GM06990 (cell line): ENCODE measurements around the gene PKN2.
"Not testable (repeated sequence)": the region's sequence is repeated elsewhere in the genome, so short reads cannot be mapped to it uniquely, and the experiment has no call there.

ENCODE experiments used
- DNase-seq: peaks from one replicate; pipeline ENCODE4 v3.0.0-alpha.2; 2011; ENCODE audit not compliant: insufficient read length; ENCODE audit errors: extremely low read depth
- H3K27me3 ChIP-seq: replicated peaks from 2 replicates; pipeline ENCODE4 v1.6.0; 2011; ENCODE audit warnings: low read length; ENCODE audit not compliant: control insufficient read depth, insufficient read depth
- H3K36me3 ChIP-seq: 2 replicates; pipeline ENCODE4 v1.5.1; 2011; ENCODE audit warnings: low read length; ENCODE audit not compliant: control insufficient read depth, insufficient read depth
- H3K4me3 ChIP-seq: replicated peaks from 2 replicates; pipeline ENCODE4 v1.5.1; 2011; ENCODE audit warnings: low read depth, mild to moderate bottlenecking, control low read depth, low read length
- CTCF ChIP-seq: IDR thresholded peaks from 2 replicates; pipeline ENCODE4 v1.5.1; 2011; ENCODE audit warnings: low read length, control low read depth, mild to moderate bottlenecking, inconsistent platforms; ENCODE audit not compliant: insufficient read depth, poor library complexity, severe bottlenecking

PKN2 gene

GRCh38 chr1:88697503-88697902 lies 13.4 kb downstream of the PKN2 start:
- no peaks in the 10 kb centered on the region for H3K27me3 ChIP-seq
- no peak overlapping the region for H3K4me3 ChIP-seq
- TF ChIP-seq CTCF = no peak
- DNase-seq = no peak
- peaks cover 2% of the 10 kb centered on the region for H3K36me3 ChIP-seq

- TF ChIP-seq CTCF = no peak
- no peak for DNase-seq
- H3K27me3 ChIP-seq = no peaks in the 10 kb centered on the region
- H3K4me3 ChIP-seq = no peak overlapping the region
- H3K36me3 ChIP-seq = peaks cover 2% of the 10 kb centered on the region
These were observed 14.1 kb downstream of the PKN2 start for GRCh38 chr1:88698140-88698539.

DNA sequence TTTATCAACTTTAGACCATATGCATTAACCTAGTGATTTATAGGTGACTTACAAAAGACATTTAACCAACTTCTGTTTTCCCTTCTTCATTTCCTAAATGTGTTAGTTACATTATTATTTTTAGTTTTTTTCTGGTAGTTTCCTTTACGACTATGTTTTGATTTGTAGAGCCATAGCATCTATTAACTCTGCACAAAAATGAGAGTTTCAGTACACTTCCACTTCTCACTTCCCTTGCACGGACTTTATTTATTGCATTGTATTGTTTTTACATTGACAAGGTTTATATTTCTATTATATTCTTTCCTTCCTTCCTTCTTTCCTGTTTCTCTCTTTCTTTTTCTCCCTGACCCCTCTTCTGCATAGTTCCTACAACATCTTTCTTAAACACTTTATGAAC lies 14.7 kb downstream of the PKN2 start:
- Histone ChIP-seq H3K4me3 (no peak overlapping the region), H3K36me3 (no peaks in the 10 kb centered on the region; the same call in 1 of the 2 replicates), H3K27me3 (no peaks in the 10 kb centered on the region)
- no peak for TF ChIP-seq CTCF
- DNase-seq = no peak

GRCh38 chr1:88700425-88701013 lies 16.4 kb downstream of the PKN2 start:
- no peak for DNase-seq
- Histone ChIP-seq H3K36me3 (no peaks in the 10 kb centered on the region), H3K27me3 (no peaks in the 10 kb centered on the region), H3K4me3 (no peak overlapping the region)
- no peak for TF ChIP-seq CTCF

DNA sequence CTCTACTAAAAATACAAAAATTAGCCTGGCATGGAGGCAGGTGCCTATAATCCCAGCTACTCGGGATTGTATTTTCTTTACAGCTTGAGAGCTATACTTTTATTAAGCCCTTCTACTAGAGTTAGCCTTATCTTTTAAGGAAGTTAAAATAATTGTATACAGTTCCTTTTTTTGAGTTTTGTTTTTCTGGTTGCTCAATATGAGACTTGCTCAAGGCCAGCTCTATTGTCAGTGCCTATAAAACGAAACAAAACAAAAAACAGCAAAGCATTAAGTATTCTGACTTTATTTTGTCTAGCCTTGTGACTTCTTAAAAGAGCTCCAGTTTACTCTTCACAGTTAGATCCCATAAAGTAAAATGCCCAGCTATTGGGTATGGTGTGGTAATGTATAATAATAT lies 17.2 kb downstream of the PKN2 start:
- Histone ChIP-seq H3K36me3 (no peaks in the 10 kb centered on the region), H3K27me3 (no peaks in the 10 kb centered on the region), H3K4me3 (no peak overlapping the region)
- peak; percentile 36 for DNase-seq
- no peak for TF ChIP-seq CTCF

DNA sequence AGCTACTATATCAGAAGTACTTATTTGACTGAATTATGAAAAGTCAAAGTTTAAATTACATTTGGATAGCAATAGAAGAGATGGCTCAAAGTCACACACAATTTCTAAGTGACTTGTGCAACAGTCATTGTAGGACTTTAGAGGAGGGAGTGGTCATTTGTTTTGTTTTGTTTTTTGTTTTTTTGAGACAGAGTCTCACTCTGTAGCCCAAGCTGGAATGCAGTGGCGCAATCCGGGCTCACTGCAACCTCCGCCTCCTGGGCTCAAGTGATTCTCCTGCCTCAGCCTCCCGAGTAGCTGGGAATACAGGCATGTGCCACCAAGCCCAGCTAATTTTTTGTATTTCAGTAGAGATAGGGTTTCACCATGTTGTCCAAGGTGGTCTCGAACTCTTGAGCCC lies 17.7 kb downstream of the PKN2 start:
- H3K4me3 ChIP-seq, H3K36me3 ChIP-seq, DNase-seq, H3K27me3 ChIP-seq: not testable (repeated sequence)
